Type B pancreatic cell (in vitro differentiated cells): ENCODE results near the gene PARP11. TPM values are rescaled to one million over a fixed set of nuclear protein-coding genes. Genes with fewer than 3 reads are reported as not detected.

ENCODE experiments used
- DNase-seq: peaks from one replicate; pipeline ENCODE4 v3.0.0; 2021; ENCODE audit warnings: mixed read lengths; ENCODE audit not compliant: unreplicated experiment; ENCODE audit errors: extremely low spot score
- H3K27ac Mint-ChIP-seq: 2 replicates; pipeline ENCODE4 v1.8.0; 2021; ENCODE audit warnings: mild to moderate bottlenecking, mixed read lengths
- H3K27me3 Mint-ChIP-seq: 2 replicates; pipeline ENCODE4 v1.8.0; 2021; ENCODE audit warnings: mixed read lengths
- H3K36me3 Mint-ChIP-seq: 2 replicates; pipeline ENCODE4 v1.8.0; 2021; ENCODE audit warnings: mixed read lengths
- H3K4me1 Mint-ChIP-seq: one replicate; pipeline ENCODE4 v1.8.0; 2021; ENCODE audit warnings: mixed read lengths; ENCODE audit not compliant: unreplicated experiment
- H3K4me3 Mint-ChIP-seq: 2 replicates; pipeline ENCODE4 v1.8.0; 2021; ENCODE audit warnings: mild to moderate bottlenecking, mixed read lengths
- H3K9me3 Mint-ChIP-seq: 2 replicates; pipeline ENCODE4 v1.8.0; 2021; ENCODE audit warnings: mixed read lengths
- CTCF ChIP-seq: fragments of 200-600 bp; sonication (generic); conservative IDR thresholded peaks from 2 replicates; pipeline ENCODE4 v1.5.0; 2021; ENCODE audit warnings: antibody characterized with exemption, mild to moderate bottlenecking
- total RNA-seq: library from RNA; stranded (reverse); gene quantifications from 2 replicates; pipeline ENCODE4 v1.2.1, GENCODE V29; 2021; ENCODE audit warnings: low replicate concordance

The PARP11 gene
- total RNA-seq, 1 donor from 2014 or later: 14.4 TPM

DNA sequence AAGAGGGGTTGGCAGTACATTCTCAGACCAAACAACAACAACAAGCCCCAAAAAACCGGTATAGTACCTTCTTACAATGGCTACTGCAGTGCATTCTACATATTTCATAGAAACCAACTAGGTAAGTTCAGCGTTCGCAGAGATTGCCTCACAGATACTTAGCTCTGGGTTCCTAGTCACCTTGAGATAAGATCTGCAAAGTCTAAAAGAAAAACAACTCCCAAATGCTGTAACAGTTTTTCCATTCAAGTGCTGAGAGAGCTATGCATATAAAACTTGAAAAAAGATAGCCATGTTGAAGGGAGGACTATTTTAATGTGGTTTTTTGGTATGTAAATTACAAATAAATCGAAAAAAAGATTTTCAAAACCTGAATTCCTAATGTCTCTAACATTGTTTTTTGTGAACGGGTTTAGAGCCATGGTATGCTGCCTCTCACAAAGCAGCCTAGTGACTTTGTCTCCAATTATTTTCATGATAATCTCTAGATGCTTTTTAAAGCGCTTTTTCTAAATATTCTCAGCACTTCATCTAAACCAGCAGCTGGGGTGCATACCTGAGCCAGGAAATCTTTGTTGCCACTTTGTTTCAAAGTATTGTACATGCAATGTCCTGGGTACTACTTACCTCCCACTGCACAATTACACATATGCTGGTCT, 63.7 kb downstream of the PARP11 start:
- no peak for TF ChIP-seq CTCF
- H3K9me3 Mint-ChIP-seq: no peaks in the 10 kb centered on the region
- H3K27me3 Mint-ChIP-seq: no peaks in the 10 kb centered on the region
- DNase-seq: no peak
- no peaks in the 10 kb centered on the region for H3K4me1 Mint-ChIP-seq
- H3K4me3 Mint-ChIP-seq: no peak overlapping the region
- peaks cover 22% of the 10 kb centered on the region for H3K36me3 Mint-ChIP-seq
- no peak overlapping the region for H3K27ac Mint-ChIP-seq

DNA sequence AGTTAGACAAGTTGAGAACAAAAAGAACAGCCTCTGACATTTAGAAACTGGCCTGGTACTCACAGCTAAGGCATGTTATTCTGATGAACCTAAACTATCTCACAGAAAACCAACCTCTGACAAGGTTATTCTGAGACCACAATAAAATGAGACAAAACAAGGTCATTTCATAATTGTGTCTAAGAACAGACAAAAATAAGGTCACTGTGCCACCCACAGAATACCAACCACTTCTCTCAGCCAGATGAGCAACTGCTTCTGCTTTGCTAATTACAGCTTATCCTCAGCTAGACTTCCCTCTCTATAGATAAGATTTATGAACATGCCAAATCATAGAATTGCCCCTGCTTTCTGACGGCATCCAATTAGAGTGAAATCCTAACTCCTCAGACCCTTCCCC, 68.1 kb downstream of the PARP11 start:
- H3K9me3 Mint-ChIP-seq: no peaks in the 10 kb centered on the region
- H3K4me1 Mint-ChIP-seq: no peaks in the 10 kb centered on the region
- peaks cover 7% of the 10 kb centered on the region for H3K36me3 Mint-ChIP-seq
- H3K27ac Mint-ChIP-seq: no peak overlapping the region
- no peak for DNase-seq
- peaks cover 4% of the 10 kb centered on the region for H3K27me3 Mint-ChIP-seq
- H3K4me3 Mint-ChIP-seq: no peak overlapping the region
- TF ChIP-seq CTCF: no peak

- Mint-ChIP-seq H3K4me1 (no peaks in the 10 kb centered on the region), H3K9me3 (no peaks in the 10 kb centered on the region), H3K27me3 (peaks cover 4% of the 10 kb centered on the region), H3K36me3 (peaks cover 4% of the 10 kb centered on the region), H3K27ac (peak overlapping the region; percentile 27), H3K4me3 (no peak overlapping the region)
- TF ChIP-seq CTCF: peak; percentile 91
- no peak for DNase-seq
These were observed 69.2 kb downstream of the PARP11 start for GRCh38 chr12:3803865-3804472.

GRCh38 chr12:3802721-3803120, 70.5 kb downstream of the PARP11 start:
- peaks cover 6% of the 10 kb centered on the region for H3K36me3 Mint-ChIP-seq
- no peaks in the 10 kb centered on the region for H3K9me3 Mint-ChIP-seq
- DNase-seq: no peak
- H3K27me3 Mint-ChIP-seq: peaks cover 5% of the 10 kb centered on the region
- no peak overlapping the region for H3K27ac Mint-ChIP-seq
- no peak overlapping the region for H3K4me3 Mint-ChIP-seq
- TF ChIP-seq CTCF: no peak
- H3K4me1 Mint-ChIP-seq: no peaks in the 10 kb centered on the region

DNA sequence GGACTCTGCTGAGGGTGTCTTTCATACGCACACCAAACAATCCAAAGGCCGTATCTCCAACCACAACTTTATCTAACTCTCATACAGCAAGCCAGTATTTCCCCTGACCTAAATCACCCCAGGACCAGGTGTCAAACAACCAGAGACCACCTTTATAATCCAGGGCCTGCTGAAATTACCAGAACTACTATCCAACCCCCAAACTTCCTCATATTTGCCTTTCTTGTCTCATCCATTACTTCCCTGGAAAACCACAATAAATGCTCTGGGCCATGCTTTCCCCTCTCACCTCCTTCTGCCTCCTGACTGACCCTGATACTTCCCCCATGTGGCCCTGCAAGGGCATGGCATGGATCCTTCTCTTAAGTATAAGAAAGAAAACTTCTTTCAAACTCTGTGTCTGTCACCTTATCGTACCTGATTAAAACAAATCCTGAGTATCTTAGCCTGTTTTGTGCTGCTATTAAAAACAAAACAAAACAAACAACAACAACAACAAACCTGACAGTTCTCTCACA, 75.6 kb downstream of the PARP11 start:
- peaks cover 21% of the 10 kb centered on the region for H3K36me3 Mint-ChIP-seq
- peaks cover 3% of the 10 kb centered on the region for H3K27me3 Mint-ChIP-seq
- peaks cover 5% of the 10 kb centered on the region for H3K4me1 Mint-ChIP-seq
- H3K9me3 Mint-ChIP-seq: no peaks in the 10 kb centered on the region
- no peak overlapping the region for H3K27ac Mint-ChIP-seq
- TF ChIP-seq CTCF: peak; percentile 41
- no peak for DNase-seq
- H3K4me3 Mint-ChIP-seq: no peak overlapping the region
